Left lung (tissue), 10 donors: Measurements from ENCODE around the gene GNAT1. TPM values are rescaled to one million over a fixed set of nuclear protein-coding genes. Genes with fewer than 3 reads are reported as not detected.

Source experiments
- ATAC-seq: fragments of 200-7000 bp; cut with Tn5 transposase; one replicate; pipeline ENCODE4 v1.9.1; 2020; ENCODE audit warnings: moderate library complexity
- DNase-seq, 4 donors: peaks; one replicate each; pipeline ENCODE4 v3.0.0-alpha.2; 2013 to 2020
- H3K27ac ChIP-seq, 2 donors: fragments of 200-600 bp; sonication (generic) in 1 of 2; one replicate each; pipeline versions ENCODE4 v1.5.0 to v1.8.0; 2020 to 2021
- H3K27me3 ChIP-seq, 2 donors: fragments of 200-600 bp; sonication (generic) in 1 of 2; one replicate each; pipeline versions ENCODE4 v1.5.0 to v1.8.0; 2020 to 2021
- H3K36me3 ChIP-seq, 2 donors: fragments of 200-600 bp; sonication (generic) in 1 of 2; one replicate each; pipeline versions ENCODE4 v1.5.0 to v1.8.0; 2020 to 2021
- H3K4me1 ChIP-seq, 2 donors: fragments of 200-600 bp; one replicate each; pipeline ENCODE4 v1.8.0; 2021
- H3K4me3 ChIP-seq, 2 donors: fragments of 200-600 bp; sonication (generic) in 1 of 2; one replicate each; pipeline versions ENCODE4 v1.5.0 to v1.8.0; 2020 to 2021; ENCODE audit warnings: mild to moderate bottlenecking in 1 of 2
- H3K9me3 ChIP-seq, 2 donors: fragments of 200-600 bp; sonication (generic) in 1 of 2; one replicate each; pipeline versions ENCODE4 v1.5.0 to v1.8.0; 2020 to 2021
- intact Hi-C, 2 donors: fragments of 100-400 bp; cut with DNase I; formaldehyde crosslinking; loops; one replicate each; pipeline versions ENCODE4 v1.11.2 to v1.14.2; 2022
- polyA plus RNA-seq, 6 donors: library from polyadenylated mRNA; unstranded; fragments of 120-200 nt; gene quantifications; one replicate each; pipeline ENCODE4 v1.2.1, GENCODE V29; 2013; ENCODE audit not compliant: insufficient read length in 6 of 6
- total RNA-seq, 2 donors: library from RNA; stranded (reverse); fragmentation: NEBNext Ultra II Directional; extraction: Animal tissue kit (Norgen Biotek cat#: 25700); gene quantifications; one replicate each; pipeline ENCODE4 v1.2.1, GENCODE V29; 2021
- TF ChIP-seq, protein P1 (sequence below), 2 donors: fragments of 200-600 bp; sonication (generic) in 1 of 2; IDR thresholded peaks; one replicate each; pipeline versions ENCODE4 v1.5.0 to v1.8.0; 2021; ENCODE audit warnings: antibody characterized with exemption in 2 of 2
- donor health status: DM: no; HTN: yes; CAD: no.
- donor health status: DM: no; HTN: no; CAD: no.

GNAT1 gene
- total and polyA plus RNA-seq, 8 donors = not detected

DNA sequence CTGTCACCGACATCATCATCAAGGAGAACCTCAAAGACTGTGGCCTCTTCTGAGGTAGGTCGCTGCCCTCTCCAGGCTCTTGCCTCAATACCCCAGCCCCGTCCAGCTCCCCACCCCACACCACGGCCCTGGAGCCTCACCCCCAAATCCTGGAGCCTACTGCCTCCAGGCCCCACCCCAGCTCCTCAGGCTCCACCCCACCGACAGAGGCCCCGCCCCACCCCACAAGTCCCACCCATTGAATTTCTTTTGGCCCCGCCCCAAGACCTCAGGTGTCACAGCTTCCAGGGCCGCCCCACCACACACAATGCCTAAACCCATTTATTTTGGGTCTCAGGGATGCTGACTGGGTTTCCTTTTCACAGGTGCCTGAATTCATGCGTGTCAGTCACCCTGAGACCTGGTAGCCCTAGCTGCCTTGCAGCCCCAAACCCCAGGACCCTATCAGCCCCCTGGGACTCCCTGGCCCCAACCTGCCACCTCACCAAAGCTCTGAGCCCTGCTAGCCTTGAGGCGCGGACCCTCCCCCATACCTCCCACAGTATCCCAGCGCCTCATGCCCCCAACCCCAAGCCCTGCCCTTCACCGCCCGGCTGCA is 3.6 kb downstream of the GNAT1 start:
- intact Hi-C loops = loop anchor here in 1 of 2 donors (5.0 kb wide), 2 partner anchors 32 to 77 kb away; no protein-coding TSS in a partner anchor

DNA sequence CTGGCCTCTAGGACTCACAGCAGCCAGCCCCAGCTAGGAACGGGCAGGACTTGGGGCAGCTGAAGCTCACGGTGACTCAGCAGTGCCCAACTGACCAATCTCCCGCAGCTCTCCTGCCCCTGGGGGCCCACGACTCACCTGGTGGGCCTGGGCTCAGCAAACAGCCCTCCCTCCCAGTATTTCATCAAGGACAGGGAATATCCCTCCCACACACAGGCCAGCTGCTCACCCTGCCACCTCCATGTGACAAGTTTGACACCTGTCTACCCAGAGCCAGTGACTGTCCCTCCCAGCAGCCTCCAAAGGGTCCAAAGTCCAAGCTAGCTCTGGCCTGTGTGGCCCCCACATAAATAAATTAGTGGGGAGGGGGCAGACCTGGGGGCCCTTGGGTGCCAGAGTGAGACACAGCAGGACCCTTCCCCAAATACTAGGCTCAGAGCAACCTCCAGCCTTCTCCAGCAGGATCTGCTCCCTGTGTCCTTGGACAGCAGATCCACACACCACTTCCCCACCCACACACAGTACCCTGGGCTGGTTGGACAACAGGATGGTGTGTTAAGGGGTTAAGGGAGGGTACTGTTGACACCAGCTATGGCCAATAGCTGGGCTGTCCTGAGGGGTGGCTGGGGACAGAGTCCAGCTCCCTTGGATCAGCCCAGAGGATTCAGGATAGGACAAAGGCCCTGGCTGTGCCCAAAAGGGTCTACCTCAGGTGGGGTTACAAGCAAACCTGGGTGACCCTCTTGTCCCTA is 4.3 kb downstream of the GNAT1 start:
- Histone ChIP-seq H3K27me3 (peaks cover 21 to 67% of the 10 kb centered on the region in 2 donors), H3K36me3 (no peaks in the 10 kb centered on the region), H3K9me3 (no peaks in the 10 kb centered on the region), H3K4me3 (no peak overlapping the region), H3K27ac (no peak overlapping the region), H3K4me1 (peaks cover 4 to 28% of the 10 kb centered on the region in 2 donors)
- intact Hi-C loops = no loop called here
- TF ChIP-seq, protein P1, sequence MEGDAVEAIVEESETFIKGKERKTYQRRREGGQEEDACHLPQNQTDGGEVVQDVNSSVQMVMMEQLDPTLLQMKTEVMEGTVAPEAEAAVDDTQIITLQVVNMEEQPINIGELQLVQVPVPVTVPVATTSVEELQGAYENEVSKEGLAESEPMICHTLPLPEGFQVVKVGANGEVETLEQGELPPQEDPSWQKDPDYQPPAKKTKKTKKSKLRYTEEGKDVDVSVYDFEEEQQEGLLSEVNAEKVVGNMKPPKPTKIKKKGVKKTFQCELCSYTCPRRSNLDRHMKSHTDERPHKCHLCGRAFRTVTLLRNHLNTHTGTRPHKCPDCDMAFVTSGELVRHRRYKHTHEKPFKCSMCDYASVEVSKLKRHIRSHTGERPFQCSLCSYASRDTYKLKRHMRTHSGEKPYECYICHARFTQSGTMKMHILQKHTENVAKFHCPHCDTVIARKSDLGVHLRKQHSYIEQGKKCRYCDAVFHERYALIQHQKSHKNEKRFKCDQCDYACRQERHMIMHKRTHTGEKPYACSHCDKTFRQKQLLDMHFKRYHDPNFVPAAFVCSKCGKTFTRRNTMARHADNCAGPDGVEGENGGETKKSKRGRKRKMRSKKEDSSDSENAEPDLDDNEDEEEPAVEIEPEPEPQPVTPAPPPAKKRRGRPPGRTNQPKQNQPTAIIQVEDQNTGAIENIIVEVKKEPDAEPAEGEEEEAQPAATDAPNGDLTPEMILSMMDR (IDR thresholded peaks at IDR 0.05) = no peak
- no peak for DNase-seq
- no peak for ATAC-seq

More for the DNA sequence above, 3.6 kb downstream of the GNAT1 start:
- Histone ChIP-seq H3K4me3 (no peak overlapping the region), H3K36me3 (no peaks in the 10 kb centered on the region), H3K27ac (no peak overlapping the region), H3K27me3 (peaks cover 21 to 65% of the 10 kb centered on the region in 2 donors), H3K4me1 (peaks cover 4 to 29% of the 10 kb centered on the region in 2 donors), H3K9me3 (no peaks in the 10 kb centered on the region)
- TF ChIP-seq, protein P1 (IDR thresholded peaks at IDR 0.05) = no peak
- ATAC-seq (no peak), DNase-seq (no peak)

DNA sequence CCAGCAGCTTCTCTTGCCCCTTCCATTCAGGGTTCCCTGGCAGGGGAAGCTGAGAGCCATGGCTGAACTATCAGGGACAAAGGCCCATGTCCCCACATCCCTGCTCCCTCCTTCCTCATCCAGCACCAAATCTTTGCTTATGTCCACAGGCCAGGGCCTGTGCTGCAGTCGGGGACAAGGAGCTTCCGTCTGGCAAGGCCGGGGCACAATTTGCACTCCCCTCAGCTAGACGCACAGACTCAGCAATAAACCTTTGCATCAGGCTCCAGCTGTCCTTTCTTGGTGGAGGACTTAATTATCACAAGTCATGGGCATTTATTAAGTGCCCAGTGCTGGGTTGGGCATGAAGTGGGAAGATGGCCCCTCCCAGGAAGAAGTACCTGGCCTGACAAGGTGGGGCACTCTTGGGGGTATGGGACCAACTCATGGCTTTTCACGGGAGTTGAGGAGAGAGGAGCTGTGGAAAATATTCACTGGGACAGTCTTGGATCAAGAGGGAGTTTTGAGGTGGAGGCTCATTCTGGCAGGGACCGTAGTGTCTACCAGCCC is 4.9 kb downstream of the GNAT1 start:
- Histone ChIP-seq H3K36me3 (no peaks in the 10 kb centered on the region), H3K27me3 (peaks cover 21 to 70% of the 10 kb centered on the region in 2 donors), H3K4me3 (no peak overlapping the region), H3K4me1 (peaks cover 4 to 22% of the 10 kb centered on the region in 2 donors), H3K9me3 (no peaks in the 10 kb centered on the region), H3K27ac (no peak overlapping the region)
- no peak for ATAC-seq
- DNase-seq = no peak
- intact Hi-C loops = no loop called here
- TF ChIP-seq, protein P1 (IDR thresholded peaks at IDR 0.05) = no peak

DNA sequence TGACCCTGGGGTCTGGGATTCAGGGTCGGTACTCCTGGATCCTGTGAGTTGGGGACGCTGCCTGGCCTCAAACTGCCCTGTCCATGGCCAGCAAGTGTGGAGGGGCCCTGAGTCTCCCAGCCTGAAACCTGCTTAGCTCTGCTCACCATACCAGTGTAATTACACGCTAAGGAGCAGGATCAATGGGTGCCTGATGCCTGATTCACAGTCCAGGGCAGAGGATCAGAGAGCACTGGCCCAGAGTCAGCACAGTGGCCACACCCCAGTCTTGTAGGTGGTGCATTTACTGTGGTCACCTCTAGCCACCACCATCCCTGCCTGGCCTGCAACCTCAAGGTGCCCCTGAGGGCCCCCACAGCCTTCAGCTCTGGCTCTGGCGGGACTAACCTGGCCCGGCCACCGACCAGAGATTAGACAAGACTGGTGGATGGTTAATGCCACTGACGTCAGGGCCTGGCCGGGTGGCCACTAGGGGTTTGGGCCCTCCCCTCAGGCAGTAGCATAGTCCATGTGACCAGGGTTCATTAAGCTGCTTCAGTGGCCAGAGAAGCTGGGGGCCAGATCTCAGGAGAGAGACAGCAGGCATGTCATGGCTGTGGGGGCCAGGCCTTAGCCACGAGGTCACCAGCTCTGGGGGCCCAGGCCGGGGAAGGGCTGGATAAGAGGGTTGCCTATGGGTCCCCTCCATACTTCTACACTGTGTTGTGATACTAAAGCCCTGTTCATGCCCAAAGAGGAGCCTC is 10.3 kb downstream of the GNAT1 start:
- H3K9me3 ChIP-seq = no peaks in the 10 kb centered on the region
- no peak for DNase-seq
- peaks cover 9 to 13% of the 10 kb centered on the region in 2 donors for H3K4me1 ChIP-seq
- no peak for ATAC-seq
- no peaks in the 10 kb centered on the region for H3K36me3 ChIP-seq
- intact Hi-C loops = no loop called here
- TF ChIP-seq, protein P1 (IDR thresholded peaks at IDR 0.05) = no peak
- peaks cover 28 to 84% of the 10 kb centered on the region in 2 donors for H3K27me3 ChIP-seq
- H3K27ac ChIP-seq = no peak overlapping the region
- no peak overlapping the region for H3K4me3 ChIP-seq
